COLO829 (cell line): ENCODE data around the gene SEC14L5.
A peak's percentile ranks its signal among the peaks of the same experiment; 100 is the strongest.

Experiments used
- DNase-seq: peaks from one replicate; pipeline ENCODE4 v3.0.0; 2012; ENCODE audit warnings: low spot score

SEC14L5 gene

GRCh38 chr16:4931381-4931780, 26.7 kb upstream of the SEC14L5 start:
- no peak for DNase-seq

- DNase-seq, result no peak
These were observed 24.7 kb upstream of the SEC14L5 start for GRCh38 chr16:4933433-4933832.

GRCh38 chr16:4933871-4934395, 24.2 kb upstream of the SEC14L5 start:
- DNase-seq, result no peak

GRCh38 chr16:4934591-4934990, 23.5 kb upstream of the SEC14L5 start:
- no peak for DNase-seq

GRCh38 chr16:4935241-4935855, 22.8 kb upstream of the SEC14L5 start:
- no peak for DNase-seq

GRCh38 chr16:4936181-4936990, 21.7 kb upstream of the SEC14L5 start:
- no peak for DNase-seq

- no peak for DNase-seq
These were observed 20.9 kb upstream of the SEC14L5 start, which contains the start of gene PPL for GRCh38 chr16:4936991-4937781. TSS of gene PPL (minus strand) at chr16:4937148. CDS start at chr16:4937045, 103 bp downstream.

- no peak for DNase-seq
These were observed 20.1 kb upstream of the SEC14L5 start for GRCh38 chr16:4937782-4938682.

GRCh38 chr16:4938683-4939030, 19.5 kb upstream of the SEC14L5 start:
- no peak for DNase-seq

GRCh38 chr16:4940719-4941118, 17.4 kb upstream of the SEC14L5 start:
- no peak for DNase-seq

- DNase-seq, result no peak
These were observed 15.6 kb upstream of the SEC14L5 start for GRCh38 chr16:4942481-4942880.

GRCh38 chr16:4944333-4945281, 13.5 kb upstream of the SEC14L5 start:
- DNase-seq, result peak; percentile 90

GRCh38 chr16:4945560-4946502, 12.3 kb upstream of the SEC14L5 start:
- DNase-seq, result no peak

GRCh38 chr16:4946917-4947316, 11.2 kb upstream of the SEC14L5 start:
- no peak for DNase-seq

- DNase-seq, result no peak
These were observed 10.2 kb upstream of the SEC14L5 start for GRCh38 chr16:4947722-4948503.

- DNase-seq, result no peak
These were observed 9.0 kb upstream of the SEC14L5 start for GRCh38 chr16:4948903-4949766.

GRCh38 chr16:4949986-4950385, 8.1 kb upstream of the SEC14L5 start:
- no peak for DNase-seq
